Upper lobe of left lung (tissue), 4 donors: ENCODE measurements around the gene DPP6.

Experiments
- POLR2A ChIP-seq, 4 donors: fragments of 450-650 bp; IDR thresholded peaks; one replicate each; pipeline ENCODE4 v1.5.1; 2016 to 2017; ENCODE audit warnings: antibody characterized with exemption in 4 of 4, mild to moderate bottlenecking in 2 of 4
- TF ChIP-seq, protein P1 (sequence below), 6 experiments: fragments of 450-650 bp in 4 of 6; fragments of 200-600 bp in 2 of 6; sonication (generic) in 2 of 6; IDR thresholded peaks; one replicate each; pipeline ENCODE4 v1.5.1; 2016 to 2019; ENCODE audit warnings: antibody characterized with exemption in 6 of 6

DNA sequence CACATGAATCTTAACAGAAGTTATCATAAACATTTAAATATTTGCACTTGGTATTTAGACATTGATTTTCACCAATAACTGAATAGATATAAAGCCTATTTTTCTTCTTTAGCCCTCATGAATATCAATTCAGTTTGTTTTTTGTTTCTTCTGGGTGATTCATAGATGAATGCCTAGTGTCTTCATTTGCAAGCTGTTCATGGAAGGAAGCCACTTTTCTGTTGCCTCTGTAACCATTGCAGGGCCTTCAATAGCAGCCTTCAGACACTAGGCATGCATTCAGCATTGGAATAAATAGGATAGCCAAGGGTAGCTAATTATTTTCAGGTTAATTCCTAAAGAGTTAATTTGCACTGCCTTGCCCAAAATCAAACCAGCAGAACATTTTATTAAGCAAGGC lies 375.3 kb downstream of the DPP6 start:
- no peak for TF ChIP-seq POLR2A (IDR thresholded peaks at IDR 0.05)
- TF ChIP-seq, protein P1, sequence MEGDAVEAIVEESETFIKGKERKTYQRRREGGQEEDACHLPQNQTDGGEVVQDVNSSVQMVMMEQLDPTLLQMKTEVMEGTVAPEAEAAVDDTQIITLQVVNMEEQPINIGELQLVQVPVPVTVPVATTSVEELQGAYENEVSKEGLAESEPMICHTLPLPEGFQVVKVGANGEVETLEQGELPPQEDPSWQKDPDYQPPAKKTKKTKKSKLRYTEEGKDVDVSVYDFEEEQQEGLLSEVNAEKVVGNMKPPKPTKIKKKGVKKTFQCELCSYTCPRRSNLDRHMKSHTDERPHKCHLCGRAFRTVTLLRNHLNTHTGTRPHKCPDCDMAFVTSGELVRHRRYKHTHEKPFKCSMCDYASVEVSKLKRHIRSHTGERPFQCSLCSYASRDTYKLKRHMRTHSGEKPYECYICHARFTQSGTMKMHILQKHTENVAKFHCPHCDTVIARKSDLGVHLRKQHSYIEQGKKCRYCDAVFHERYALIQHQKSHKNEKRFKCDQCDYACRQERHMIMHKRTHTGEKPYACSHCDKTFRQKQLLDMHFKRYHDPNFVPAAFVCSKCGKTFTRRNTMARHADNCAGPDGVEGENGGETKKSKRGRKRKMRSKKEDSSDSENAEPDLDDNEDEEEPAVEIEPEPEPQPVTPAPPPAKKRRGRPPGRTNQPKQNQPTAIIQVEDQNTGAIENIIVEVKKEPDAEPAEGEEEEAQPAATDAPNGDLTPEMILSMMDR (IDR thresholded peaks at IDR 0.05), result no peak
